ENCODE measurements around the gene NPHP4. TPM values are rescaled to one million over a fixed set of nuclear protein-coding genes. Genes with fewer than 3 reads are reported as not detected.

The NPHP4 gene
- total and polyA plus RNA-seq, 4 donors = 1.7 to 5.6 (median 3.5) TPM

DNA sequence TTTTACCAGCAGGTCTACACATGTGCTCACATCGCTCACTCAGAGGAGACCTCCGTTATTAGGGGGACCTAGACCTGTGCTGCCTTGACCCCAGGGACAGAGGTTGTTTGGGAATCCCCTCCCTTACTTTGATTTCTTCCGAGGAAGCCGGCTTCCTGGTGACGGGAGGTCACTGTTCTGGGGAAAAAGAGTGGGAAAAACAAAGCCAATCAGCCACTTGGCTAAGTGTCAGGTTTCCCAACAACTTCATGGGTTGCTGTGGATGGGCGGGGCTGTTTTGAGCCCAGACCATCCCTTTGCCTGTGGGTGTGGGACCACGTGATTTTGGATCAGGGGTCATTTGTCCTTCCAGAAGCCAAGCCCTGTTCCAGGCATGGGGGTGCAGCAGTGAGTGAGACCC lies 46.4 kb upstream of the NPHP4 start:
- TF ChIP-seq GABPA (IDR thresholded peaks at IDR 0.05 in 1 of 2, conservative IDR thresholded peaks at IDR 0.05 in 1 of 2) (no peak), RAD21 (IDR thresholded peaks at IDR 0.05) (no peak), JUND (IDR thresholded peaks at IDR 0.05) (no peak), HNF4A (conservative IDR thresholded peaks at IDR 0.05) (no peak), YY1 (IDR thresholded peaks at IDR 0.05) (no peak), FOXA1 (IDR thresholded peaks at IDR 0.05) (no peak), HNF4G (IDR thresholded peaks at IDR 0.05) (no peak), SP1 (IDR thresholded peaks at IDR 0.05) (no peak), RXRA (IDR thresholded peaks at IDR 0.05) (no peak)
- TF ChIP-seq, protein P1, sequence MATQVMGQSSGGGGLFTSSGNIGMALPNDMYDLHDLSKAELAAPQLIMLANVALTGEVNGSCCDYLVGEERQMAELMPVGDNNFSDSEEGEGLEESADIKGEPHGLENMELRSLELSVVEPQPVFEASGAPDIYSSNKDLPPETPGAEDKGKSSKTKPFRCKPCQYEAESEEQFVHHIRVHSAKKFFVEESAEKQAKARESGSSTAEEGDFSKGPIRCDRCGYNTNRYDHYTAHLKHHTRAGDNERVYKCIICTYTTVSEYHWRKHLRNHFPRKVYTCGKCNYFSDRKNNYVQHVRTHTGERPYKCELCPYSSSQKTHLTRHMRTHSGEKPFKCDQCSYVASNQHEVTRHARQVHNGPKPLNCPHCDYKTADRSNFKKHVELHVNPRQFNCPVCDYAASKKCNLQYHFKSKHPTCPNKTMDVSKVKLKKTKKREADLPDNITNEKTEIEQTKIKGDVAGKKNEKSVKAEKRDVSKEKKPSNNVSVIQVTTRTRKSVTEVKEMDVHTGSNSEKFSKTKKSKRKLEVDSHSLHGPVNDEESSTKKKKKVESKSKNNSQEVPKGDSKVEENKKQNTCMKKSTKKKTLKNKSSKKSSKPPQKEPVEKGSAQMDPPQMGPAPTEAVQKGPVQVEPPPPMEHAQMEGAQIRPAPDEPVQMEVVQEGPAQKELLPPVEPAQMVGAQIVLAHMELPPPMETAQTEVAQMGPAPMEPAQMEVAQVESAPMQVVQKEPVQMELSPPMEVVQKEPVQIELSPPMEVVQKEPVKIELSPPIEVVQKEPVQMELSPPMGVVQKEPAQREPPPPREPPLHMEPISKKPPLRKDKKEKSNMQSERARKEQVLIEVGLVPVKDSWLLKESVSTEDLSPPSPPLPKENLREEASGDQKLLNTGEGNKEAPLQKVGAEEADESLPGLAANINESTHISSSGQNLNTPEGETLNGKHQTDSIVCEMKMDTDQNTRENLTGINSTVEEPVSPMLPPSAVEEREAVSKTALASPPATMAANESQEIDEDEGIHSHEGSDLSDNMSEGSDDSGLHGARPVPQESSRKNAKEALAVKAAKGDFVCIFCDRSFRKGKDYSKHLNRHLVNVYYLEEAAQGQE (IDR thresholded peaks at IDR 0.05) = no peak
- TF ChIP-seq, protein P2, sequence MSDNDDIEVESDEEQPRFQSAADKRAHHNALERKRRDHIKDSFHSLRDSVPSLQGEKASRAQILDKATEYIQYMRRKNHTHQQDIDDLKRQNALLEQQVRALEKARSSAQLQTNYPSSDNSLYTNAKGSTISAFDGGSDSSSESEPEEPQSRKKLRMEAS (IDR thresholded peaks at IDR 0.05) = no peak
- TF ChIP-seq, protein P3, sequence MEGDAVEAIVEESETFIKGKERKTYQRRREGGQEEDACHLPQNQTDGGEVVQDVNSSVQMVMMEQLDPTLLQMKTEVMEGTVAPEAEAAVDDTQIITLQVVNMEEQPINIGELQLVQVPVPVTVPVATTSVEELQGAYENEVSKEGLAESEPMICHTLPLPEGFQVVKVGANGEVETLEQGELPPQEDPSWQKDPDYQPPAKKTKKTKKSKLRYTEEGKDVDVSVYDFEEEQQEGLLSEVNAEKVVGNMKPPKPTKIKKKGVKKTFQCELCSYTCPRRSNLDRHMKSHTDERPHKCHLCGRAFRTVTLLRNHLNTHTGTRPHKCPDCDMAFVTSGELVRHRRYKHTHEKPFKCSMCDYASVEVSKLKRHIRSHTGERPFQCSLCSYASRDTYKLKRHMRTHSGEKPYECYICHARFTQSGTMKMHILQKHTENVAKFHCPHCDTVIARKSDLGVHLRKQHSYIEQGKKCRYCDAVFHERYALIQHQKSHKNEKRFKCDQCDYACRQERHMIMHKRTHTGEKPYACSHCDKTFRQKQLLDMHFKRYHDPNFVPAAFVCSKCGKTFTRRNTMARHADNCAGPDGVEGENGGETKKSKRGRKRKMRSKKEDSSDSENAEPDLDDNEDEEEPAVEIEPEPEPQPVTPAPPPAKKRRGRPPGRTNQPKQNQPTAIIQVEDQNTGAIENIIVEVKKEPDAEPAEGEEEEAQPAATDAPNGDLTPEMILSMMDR (IDR thresholded peaks at IDR 0.05; ENCODE audit: low read depth, low read length, missing input control) = no peak
- TF ChIP-seq, protein P4, sequence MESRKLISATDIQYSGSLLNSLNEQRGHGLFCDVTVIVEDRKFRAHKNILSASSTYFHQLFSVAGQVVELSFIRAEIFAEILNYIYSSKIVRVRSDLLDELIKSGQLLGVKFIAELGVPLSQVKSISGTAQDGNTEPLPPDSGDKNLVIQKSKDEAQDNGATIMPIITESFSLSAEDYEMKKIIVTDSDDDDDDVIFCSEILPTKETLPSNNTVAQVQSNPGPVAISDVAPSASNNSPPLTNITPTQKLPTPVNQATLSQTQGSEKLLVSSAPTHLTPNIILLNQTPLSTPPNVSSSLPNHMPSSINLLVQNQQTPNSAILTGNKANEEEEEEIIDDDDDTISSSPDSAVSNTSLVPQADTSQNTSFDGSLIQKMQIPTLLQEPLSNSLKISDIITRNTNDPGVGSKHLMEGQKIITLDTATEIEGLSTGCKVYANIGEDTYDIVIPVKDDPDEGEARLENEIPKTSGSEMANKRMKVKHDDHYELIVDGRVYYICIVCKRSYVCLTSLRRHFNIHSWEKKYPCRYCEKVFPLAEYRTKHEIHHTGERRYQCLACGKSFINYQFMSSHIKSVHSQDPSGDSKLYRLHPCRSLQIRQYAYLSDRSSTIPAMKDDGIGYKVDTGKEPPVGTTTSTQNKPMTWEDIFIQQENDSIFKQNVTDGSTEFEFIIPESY (IDR thresholded peaks at IDR 0.05) = no peak
- TF ChIP-seq, protein P5, sequence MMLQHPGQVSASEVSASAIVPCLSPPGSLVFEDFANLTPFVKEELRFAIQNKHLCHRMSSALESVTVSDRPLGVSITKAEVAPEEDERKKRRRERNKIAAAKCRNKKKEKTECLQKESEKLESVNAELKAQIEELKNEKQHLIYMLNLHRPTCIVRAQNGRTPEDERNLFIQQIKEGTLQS (IDR thresholded peaks at IDR 0.05) = no peak
- DNase-seq (ENCODE audit: low spot score) = no peak
- no peak overlapping the region for H3K27ac ChIP-seq (ENCODE audit: low read depth in 1 of 2, low read length in 2 of 2)
- WGBS = 57% methylated on average over 7 of the region's 7 CpGs
- H3K4me1 ChIP-seq (ENCODE audit: control insufficient read depth in 4 of 4, insufficient read depth in 4 of 4, low read length in 3 of 4) = no peaks in the 10 kb centered on the region
- no peaks in the 10 kb centered on the region for H3K36me3 ChIP-seq (ENCODE audit: control insufficient read depth in 4 of 4, insufficient read depth in 3 of 4, low read depth in 1 of 4, low read length in 3 of 4)
- no peaks in the 10 kb centered on the region for H3K27me3 ChIP-seq (ENCODE audit: control insufficient read depth in 4 of 4, insufficient read depth in 4 of 4, low read length in 3 of 4)
- no peak overlapping the region for H3K9ac ChIP-seq (ENCODE audit: low read depth in 1 of 2, low read length in 2 of 2)
- H3K9me3 ChIP-seq (ENCODE audit: control insufficient read depth in 4 of 4, low read length in 3 of 4) = no peaks in the 10 kb centered on the region
- H3K4me3 ChIP-seq (ENCODE audit: low read depth in 1 of 3, low read length in 3 of 3) = no peak overlapping the region

DNA sequence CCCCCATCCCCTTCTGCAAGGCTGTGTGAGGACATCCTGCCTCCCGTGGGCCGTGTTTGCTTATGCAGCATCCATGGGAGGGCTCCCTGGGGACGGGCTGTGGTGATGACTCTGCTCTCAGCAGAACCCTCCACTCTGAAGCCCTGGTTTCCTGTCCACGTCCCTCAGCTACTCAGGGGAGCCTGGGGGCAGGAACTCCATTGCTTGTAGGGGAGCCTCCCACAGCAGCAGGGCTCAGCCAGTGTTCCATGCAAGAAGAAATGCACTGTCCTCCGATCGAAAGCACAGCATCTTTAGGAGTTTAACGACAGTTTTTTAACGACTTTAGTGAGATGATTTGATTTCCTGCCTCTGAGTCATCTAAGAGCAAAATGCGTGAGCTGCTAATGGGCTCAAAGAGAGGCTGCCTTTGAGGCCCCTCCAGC lies 45.1 kb upstream of the NPHP4 start:
- Histone ChIP-seq H3K9ac (ENCODE audit: low read depth in 1 of 2, low read length in 2 of 2) (no peak overlapping the region), H3K27me3 (ENCODE audit: control insufficient read depth in 4 of 4, insufficient read depth in 4 of 4, low read length in 3 of 4) (no peaks in the 10 kb centered on the region), H3K9me3 (ENCODE audit: control insufficient read depth in 4 of 4, low read length in 3 of 4) (no peaks in the 10 kb centered on the region), H3K27ac (ENCODE audit: low read depth in 1 of 2, low read length in 2 of 2) (no peak overlapping the region), H3K36me3 (ENCODE audit: control insufficient read depth in 4 of 4, insufficient read depth in 3 of 4, low read depth in 1 of 4, low read length in 3 of 4) (no peaks in the 10 kb centered on the region), H3K4me3 (ENCODE audit: low read depth in 1 of 3, low read length in 3 of 3) (no peak overlapping the region), H3K4me1 (ENCODE audit: control insufficient read depth in 4 of 4, insufficient read depth in 4 of 4, low read length in 3 of 4) (no peaks in the 10 kb centered on the region)
- 36% methylated on average over 9 of the region's 9 CpGs for WGBS
- no peak for DNase-seq (ENCODE audit: low spot score)
- TF ChIP-seq, protein P2 (IDR thresholded peaks at IDR 0.05) = no peak
- TF ChIP-seq, protein P1 (IDR thresholded peaks at IDR 0.05) = no peak
- TF ChIP-seq FOXA1 (IDR thresholded peaks at IDR 0.05) (no peak), RAD21 (IDR thresholded peaks at IDR 0.05) (no peak), NR2F2 (IDR thresholded peaks at IDR 0.05) (no peak), EGR1 (IDR thresholded peaks at IDR 0.05; ENCODE audit: low read depth in 2 of 2) (no peak)
- TF ChIP-seq, protein P3 (IDR thresholded peaks at IDR 0.05; ENCODE audit: low read depth, low read length, missing input control) = no peak
- TF ChIP-seq, protein P5 (IDR thresholded peaks at IDR 0.05) = no peak

All from liver (tissue), 9 donors.